Osteocyte (in vitro differentiated cells): ENCODE data around the gene MEMO1. TPM values are rescaled to one million over a fixed set of nuclear protein-coding genes. Genes with fewer than 3 reads are reported as not detected.

ENCODE experiments used
- DNase-seq: peaks from one replicate; pipeline ENCODE4 v3.0.0; 2021; ENCODE audit warnings: mixed read lengths; ENCODE audit not compliant: unreplicated experiment; ENCODE audit errors: extremely low spot score
- H3K27ac Mint-ChIP-seq: one replicate; pipeline ENCODE4 v1.8.0; 2021; ENCODE audit warnings: mild to moderate bottlenecking, mixed read lengths; ENCODE audit not compliant: unreplicated experiment
- H3K27me3 Mint-ChIP-seq: one replicate; pipeline ENCODE4 v1.8.0; 2021; ENCODE audit warnings: mixed read lengths; ENCODE audit not compliant: unreplicated experiment
- H3K36me3 Mint-ChIP-seq: one replicate; pipeline ENCODE4 v1.8.0; 2021; ENCODE audit warnings: mixed read lengths; ENCODE audit not compliant: unreplicated experiment
- H3K4me1 Mint-ChIP-seq: one replicate; pipeline ENCODE4 v1.8.0; 2021; ENCODE audit warnings: mixed read lengths; ENCODE audit not compliant: unreplicated experiment
- H3K4me3 Mint-ChIP-seq: one replicate; pipeline ENCODE4 v1.8.0; 2021; ENCODE audit warnings: mild to moderate bottlenecking, moderate library complexity, mixed read lengths; ENCODE audit not compliant: unreplicated experiment
- H3K9me3 Mint-ChIP-seq: one replicate; pipeline ENCODE4 v1.8.0; 2021; ENCODE audit warnings: mixed read lengths; ENCODE audit not compliant: unreplicated experiment
- total RNA-seq: library from RNA; stranded (reverse); gene quantifications from 2 replicates; pipeline ENCODE4 v1.2.1, GENCODE V29; 2021
- TF ChIP-seq, protein P1 (sequence below): fragments of 200-600 bp; sonication (generic); IDR thresholded peaks from 2 replicates; pipeline ENCODE4 v1.5.0; 2021; ENCODE audit warnings: antibody characterized with exemption, mild to moderate bottlenecking, moderate library complexity

Gene MEMO1
- total RNA-seq, 1 donor from 2014 or later: 48.1 TPM

DNA sequence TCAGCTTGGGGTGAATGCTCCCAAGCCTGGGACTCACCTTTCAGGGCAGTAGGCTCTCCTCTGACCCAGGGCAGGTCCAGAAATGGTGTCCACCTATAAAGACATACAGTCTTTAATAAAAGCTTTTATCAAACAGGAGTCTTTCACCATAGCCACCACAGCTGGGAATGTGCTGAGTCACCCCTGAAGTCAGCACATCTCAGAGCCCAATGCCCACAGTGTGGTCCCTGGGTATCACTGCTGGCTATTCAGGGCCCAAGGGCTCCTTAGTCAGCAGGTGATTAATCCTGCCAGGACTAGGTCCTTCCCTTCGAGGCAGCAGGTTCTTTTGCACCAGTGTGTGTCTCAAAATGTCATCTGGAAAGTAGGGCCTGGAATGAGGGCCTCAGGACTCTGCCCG lies 181.9 kb downstream of the MEMO1 start:
- H3K27ac Mint-ChIP-seq: no peak overlapping the region
- H3K27me3 Mint-ChIP-seq: no peaks in the 10 kb centered on the region
- H3K4me3 Mint-ChIP-seq: no peak overlapping the region
- H3K9me3 Mint-ChIP-seq: peaks cover 38% of the 10 kb centered on the region
- TF ChIP-seq, protein P1, sequence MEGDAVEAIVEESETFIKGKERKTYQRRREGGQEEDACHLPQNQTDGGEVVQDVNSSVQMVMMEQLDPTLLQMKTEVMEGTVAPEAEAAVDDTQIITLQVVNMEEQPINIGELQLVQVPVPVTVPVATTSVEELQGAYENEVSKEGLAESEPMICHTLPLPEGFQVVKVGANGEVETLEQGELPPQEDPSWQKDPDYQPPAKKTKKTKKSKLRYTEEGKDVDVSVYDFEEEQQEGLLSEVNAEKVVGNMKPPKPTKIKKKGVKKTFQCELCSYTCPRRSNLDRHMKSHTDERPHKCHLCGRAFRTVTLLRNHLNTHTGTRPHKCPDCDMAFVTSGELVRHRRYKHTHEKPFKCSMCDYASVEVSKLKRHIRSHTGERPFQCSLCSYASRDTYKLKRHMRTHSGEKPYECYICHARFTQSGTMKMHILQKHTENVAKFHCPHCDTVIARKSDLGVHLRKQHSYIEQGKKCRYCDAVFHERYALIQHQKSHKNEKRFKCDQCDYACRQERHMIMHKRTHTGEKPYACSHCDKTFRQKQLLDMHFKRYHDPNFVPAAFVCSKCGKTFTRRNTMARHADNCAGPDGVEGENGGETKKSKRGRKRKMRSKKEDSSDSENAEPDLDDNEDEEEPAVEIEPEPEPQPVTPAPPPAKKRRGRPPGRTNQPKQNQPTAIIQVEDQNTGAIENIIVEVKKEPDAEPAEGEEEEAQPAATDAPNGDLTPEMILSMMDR: no peak
- no peak for DNase-seq
- H3K4me1 Mint-ChIP-seq: no peaks in the 10 kb centered on the region
- no peaks in the 10 kb centered on the region for H3K36me3 Mint-ChIP-seq

GRCh38 chr2:31823558-31823957 lies 187.2 kb downstream of the MEMO1 start:
- TF ChIP-seq, protein P1: no peak
- no peak for DNase-seq
- Mint-ChIP-seq H3K9me3 (peaks cover 49% of the 10 kb centered on the region), H3K36me3 (no peaks in the 10 kb centered on the region), H3K27ac (no peak overlapping the region), H3K4me1 (no peaks in the 10 kb centered on the region), H3K27me3 (no peaks in the 10 kb centered on the region), H3K4me3 (no peak overlapping the region)

DNA sequence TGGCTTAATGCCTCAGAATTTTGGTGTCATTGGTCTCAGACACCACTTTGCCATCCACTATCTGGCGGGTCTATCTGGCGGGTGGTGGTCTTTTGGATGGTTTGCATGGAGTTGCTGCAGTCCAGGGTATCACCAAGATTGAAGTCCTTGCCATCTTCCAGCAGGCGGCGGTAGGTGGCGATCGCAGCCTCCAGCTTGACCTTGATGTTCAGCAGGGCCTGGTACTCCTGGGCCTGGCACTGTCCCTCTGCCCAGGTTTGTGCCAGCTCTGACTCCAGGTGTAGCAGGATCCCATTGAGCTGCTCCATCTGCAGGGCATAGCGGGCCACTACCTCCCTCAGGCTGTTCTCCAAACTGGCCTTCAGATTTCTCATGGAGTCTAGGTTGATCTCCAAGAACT lies 188.2 kb downstream of the MEMO1 start:
- H3K36me3 Mint-ChIP-seq: no peaks in the 10 kb centered on the region
- H3K4me3 Mint-ChIP-seq: no peak overlapping the region
- TF ChIP-seq, protein P1: no peak
- H3K9me3 Mint-ChIP-seq: peaks cover 52% of the 10 kb centered on the region
- H3K4me1 Mint-ChIP-seq: no peaks in the 10 kb centered on the region
- no peak for DNase-seq
- no peak overlapping the region for H3K27ac Mint-ChIP-seq
- H3K27me3 Mint-ChIP-seq: peaks cover 2% of the 10 kb centered on the region

Other genes with a start within 250 kb of the MEMO1 start
- 54.1 and 56.4 TPM in 2 replicates for gene DPY30, start 28.8 kb upstream of the MEMO1 start, total RNA-seq
- 25.6 and 26.4 TPM in 2 replicates for gene SPAST, start 52.5 kb upstream of the MEMO1 start, total RNA-seq
- gene SLC30A6, start 154.9 kb upstream of the MEMO1 start, total RNA-seq: 26.8 and 28.4 TPM in 2 replicates